GM18951 (cell line): ENCODE data around the gene CELF2.
A peak's percentile ranks its signal among the peaks of the same experiment; 100 is the strongest.
"Not testable (repeated sequence)": the region's sequence is repeated elsewhere in the genome, so short reads cannot be mapped to it uniquely, and the experiment has no call there.

Source experiments
- POLR2A ChIP-seq: IDR thresholded peaks from 4 replicates; pipeline ENCODE4 v1.6.1; 2011; ENCODE audit warnings: mild to moderate bottlenecking; ENCODE audit not compliant: insufficient read length, insufficient read depth; ENCODE audit errors: extremely low read depth
- in situ Hi-C: fragments of 300-500 bp; cut with MboI; formaldehyde crosslinking; loops from one replicate; pipeline ENCODE4 v1.12.0; 2022; ENCODE audit warnings: low sequenced_read_pairs, mixed read lengths, inconsistent platforms; ENCODE audit not compliant: unreplicated experiment

CELF2 gene

DNA sequence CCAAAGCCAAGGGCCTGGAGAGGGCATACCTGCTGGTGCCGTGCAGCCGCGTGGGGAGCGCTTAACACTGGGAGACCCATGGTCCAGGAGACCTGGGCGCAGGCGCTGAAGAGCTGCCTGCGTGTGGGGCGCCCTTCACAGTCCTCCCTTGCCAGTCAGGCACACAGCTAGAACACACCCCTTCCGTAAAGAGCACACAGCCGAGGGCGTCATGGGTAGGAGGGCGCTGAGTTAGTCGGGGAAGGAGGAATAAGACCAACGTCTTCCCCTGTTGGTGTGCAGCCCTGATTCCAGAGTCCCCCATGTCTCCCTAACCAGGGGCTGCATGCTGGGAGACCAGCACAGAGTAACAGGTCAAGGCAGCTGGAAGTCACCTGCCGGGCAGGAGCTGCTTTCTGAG lies 319.8 kb downstream of the CELF2 start:
- in situ Hi-C loops = no loop called here
- peak; percentile 14 for TF ChIP-seq POLR2A

DNA sequence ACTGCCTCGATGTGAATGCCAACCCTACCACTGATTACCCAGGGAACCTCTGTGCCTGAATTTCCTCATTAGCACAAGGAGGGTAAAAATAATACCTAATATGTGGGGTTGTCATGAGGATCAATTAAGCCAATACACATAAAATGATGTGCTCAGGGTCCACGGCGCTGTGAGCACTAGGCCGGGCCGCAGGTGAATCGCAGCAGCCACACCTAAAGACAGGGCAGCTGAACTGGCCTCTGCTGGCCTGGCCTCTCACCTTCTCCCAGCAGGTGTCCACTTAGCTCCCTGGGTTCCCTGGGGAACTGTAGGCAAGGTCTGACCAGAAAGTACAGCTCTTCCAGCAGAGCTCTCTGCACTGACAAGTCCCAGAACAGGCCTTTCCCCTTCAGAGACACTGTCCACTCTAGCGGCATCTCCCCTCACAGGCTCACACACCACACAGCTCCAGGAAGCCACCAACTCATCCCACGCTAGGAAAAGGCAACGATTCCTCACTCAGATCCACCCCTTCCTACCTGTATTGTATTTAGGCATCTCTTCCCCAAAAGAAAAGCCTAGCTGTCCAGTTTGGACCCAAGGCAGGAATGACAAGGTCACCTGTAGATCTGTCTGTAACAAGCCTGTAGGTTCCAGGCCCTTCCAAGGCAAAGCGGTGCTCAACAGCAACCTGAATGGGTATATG lies 320.6 kb downstream of the CELF2 start:
- in situ Hi-C loops = no loop called here
- no peak for TF ChIP-seq POLR2A

DNA sequence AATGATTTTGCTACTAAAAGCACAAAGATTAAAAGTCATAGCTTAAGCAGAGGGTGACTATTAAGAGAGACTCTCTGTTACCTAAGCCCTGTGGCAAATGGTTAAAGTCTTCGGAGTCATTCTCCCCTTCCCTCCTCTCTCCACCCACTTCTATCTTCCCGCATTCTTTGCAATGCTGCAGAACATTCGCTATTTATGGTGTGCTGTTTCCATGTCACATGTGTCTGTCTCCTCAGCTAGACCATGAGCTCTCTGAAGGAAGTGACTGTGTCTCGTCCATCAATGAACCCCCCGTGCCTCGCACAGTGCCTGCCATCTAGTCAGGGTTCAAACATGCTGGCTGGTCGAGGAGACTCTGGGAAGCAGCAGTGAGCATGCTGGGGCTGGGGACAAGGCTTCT lies 321.3 kb downstream of the CELF2 start:
- TF ChIP-seq POLR2A = no peak
- in situ Hi-C loops = no loop called here

DNA sequence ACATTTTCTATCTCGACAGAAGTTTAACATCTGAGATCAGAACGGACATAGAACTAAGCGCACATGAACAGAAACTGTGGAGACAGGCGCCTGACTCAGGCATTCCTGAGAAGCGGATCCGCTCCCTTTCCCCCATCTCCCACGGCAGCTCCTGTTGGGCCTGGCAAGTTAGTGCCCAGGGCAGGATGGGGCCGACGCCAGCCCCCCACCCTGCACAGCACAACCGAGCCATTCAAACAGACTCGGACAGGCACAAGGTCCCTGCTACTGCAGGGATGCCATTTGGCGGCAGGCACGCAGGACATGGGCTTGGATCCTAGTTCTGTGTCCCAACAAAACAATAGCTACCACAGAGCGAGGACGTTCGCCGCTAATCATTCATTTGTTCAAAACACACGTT lies 322.0 kb downstream of the CELF2 start:
- in situ Hi-C loops = no loop called here
- no peak for TF ChIP-seq POLR2A

DNA sequence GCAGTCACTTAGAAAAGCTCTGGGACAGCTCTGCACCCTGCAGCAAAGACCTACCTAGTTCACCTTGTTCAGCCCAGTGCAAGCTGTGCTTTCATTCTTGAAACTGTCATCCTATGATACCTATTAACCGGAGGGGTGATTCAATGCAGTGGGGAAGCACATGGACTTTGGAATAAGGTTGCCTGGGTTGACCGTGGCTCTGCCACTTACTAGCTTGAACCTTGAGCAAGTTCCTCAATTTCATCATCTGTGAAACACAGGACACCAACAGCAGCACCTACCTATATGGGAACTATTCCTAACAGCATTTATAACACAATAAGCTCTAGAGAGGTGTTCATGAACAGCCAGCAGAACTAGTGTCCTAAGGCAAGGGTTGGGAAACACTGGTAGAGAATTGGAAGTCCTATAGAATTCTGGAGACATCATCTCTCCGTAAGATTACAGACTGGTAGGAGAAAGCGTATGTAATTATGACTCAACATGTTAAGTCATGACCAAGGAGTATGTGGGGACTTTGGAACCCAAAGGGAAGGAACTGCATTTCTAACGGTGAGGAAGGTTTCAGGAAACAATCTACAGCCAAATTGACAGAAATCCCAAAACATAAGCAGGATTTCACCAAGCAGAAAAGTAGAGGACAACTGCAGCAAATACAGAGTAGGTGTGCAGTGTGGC lies 323.8 kb downstream of the CELF2 start:
- TF ChIP-seq POLR2A = no peak
- in situ Hi-C loops = no loop called here

DNA sequence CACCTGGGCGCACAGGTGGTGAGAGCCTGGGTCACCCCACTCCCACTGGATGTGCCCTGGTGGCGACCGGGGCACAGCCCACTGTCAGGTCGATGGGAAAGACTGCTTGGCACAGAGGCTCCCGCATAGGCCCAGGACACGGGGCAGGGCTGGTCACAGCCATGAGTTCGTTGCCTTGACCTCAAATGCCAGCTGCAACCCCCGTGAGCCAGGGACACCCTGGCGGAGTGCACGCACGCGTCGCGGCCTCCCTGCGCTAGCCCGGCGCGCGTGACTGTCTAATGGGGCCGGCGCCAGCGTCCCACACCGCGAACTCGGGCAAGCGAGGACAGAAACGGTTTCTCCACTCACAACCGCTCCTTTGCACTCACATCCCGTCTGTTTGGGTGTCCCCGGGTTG lies 326.4 kb downstream of the CELF2 start:
- in situ Hi-C loops = no loop called here

DNA sequence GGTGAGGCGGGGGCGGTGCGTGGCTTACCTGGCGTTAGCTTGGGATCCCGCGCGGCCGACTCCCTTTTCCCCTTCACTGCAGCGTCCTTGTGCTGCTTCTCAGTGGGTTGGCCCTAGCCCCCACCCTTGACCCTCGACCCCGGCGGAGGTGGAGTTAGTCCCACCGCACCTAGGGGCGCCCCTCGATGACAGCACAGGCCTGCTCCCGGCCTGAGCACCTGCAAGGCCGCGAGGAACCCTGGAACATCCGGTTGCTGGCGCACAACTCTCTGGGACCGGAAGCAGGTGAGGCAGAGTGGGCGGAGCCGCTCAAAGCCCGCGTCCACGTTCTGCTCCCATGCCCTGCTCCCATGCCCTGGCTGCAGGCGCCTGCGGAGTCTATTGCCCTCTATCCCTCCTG lies 326.9 kb downstream of the CELF2 start:
- in situ Hi-C loops = no loop called here
- TF ChIP-seq POLR2A = no peak

More for the DNA sequence above, 326.4 kb downstream of the CELF2 start:
- no peak for TF ChIP-seq POLR2A

DNA sequence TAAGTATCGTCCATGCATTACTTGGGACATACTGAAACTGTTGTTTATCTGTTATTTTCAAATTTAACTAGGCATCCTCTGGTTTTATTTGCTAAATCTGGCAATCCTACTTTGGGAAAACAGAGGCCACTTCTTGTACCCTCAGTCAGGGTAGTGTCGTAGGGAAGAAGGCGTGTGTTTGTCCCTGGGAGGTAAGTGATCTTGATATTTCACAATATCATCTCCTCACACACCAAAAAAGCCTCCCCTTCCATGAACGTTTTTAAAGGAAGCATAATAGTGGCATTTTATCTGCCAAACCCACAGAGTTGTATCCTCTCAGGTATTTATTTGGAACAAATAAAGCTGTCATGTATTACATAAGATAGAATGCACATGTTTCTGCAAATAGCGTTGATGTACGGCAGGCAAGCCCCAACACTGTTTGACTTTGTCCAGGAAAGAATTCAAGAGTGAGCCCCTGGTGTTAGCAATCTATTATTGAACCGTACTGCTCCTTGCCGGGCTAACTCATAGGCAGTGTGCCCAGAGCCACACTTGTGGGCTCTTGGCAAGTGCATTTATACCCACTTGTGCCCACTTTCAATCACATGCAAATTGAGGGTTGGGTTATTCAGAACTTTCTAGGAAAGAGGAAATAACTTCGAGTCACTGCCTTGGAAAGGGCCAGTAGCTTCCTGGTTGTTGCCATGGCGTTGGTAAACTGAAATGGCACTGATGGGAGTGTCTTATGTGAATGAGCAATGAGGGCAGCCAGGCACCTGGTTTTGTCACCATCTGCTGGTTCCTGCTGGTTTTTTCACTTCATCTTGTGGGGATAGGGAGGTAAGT lies 327.8 kb downstream of the CELF2 start:
- no peak for TF ChIP-seq POLR2A
- in situ Hi-C loops = no loop called here

DNA sequence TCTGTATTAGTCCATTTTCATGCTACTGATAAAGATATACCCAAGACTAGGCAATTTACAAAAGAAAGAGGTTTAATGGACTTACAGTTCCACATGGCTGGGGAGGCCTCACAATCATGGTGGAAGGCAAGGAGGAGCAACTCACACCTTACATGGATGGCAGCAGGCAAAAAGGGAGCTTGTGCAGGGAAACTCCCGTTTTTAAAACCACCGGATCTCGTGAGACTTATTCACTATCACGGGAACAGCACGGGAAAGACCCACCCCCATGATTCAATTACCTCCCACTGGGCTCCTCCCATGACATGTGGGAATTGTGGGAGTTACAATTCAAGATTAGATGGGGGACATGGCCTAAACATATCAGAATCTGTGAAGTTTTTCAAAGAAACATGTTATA lies 329.9 kb downstream of the CELF2 start:
- in situ Hi-C loops = not testable (repeated sequence)

DNA sequence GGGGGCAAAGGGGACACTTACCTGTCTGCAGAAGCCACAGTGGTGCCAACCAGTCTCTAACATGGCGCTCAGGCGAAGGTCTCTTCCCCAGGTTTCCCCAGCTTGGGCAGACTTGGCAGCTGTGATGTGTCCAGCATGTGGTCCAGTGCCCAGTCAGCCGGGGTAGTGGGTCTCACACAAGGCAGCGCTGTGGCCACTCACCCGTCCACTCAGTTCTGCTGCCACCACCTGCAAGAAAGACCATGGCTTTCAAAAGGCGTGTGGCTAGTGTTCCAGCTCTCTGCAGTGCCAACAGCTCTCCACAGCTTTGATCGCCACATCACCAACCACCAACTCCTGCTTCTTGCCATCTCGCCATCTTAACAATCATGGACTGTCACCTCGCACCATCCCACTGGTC lies 334.1 kb downstream of the CELF2 start:
- TF ChIP-seq POLR2A = no peak
- in situ Hi-C loops = no loop called here

DNA sequence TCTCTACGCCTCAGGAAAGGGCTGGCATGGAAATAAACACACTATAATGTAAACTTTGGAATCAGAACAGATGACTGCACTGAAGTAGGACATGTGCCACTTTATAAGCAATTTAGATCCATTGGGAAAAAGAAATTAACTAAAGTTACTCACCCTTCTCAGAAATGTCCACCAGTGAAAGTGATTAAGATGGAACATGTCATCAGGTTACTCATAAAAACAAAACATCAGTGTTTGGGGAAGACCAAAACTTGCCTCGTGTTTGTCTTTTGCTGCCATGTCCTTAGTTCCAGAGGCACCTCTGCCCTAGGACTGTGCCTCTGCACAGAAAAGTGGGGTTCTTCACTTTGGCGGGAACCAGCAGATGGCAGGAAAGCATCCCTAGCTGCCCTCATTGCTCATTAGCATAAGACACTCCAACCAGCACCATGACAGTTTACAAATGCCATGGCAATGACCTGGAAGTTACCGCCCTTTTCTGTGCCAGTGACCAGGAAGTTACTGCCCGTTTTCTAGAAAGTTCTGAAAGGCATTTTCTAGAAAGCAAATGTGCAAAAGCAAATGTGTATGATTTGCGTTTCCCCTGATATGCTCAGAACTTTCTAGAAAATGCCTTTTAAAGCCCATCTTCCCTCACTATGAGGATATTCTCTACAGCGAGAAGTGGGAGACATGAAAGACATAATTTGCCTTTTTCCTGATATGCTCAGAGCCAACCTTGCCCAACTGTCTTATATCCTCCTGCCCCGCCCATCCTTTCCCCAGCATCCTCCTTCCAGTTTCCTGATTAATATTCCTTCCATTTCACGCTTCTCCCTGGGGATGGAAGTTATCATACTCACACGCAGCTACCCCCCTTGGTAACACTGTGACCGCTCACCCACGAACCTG lies 335.6 kb downstream of the CELF2 start:
- in situ Hi-C loops = no loop called here
- no peak for TF ChIP-seq POLR2A

DNA sequence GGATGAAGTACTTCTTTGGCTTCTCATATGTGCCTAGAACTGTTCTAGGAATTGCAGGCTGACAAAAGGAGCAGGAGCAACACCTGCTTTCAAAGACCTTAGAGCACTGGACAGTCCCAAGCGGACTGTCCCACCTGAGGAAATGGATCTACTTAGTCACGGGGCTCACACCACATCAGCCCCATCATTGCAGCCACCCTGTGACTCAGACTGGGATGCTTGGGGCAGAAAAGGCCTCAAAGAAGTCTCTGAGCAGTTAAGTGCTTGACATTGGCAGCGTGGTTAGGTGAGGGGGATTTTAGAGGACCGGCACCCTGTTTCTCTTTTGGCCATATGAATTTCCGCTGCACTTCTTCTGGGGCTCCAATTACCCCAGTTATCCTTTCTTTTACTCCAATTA lies 337.2 kb downstream of the CELF2 start:
- no peak for TF ChIP-seq POLR2A
- in situ Hi-C loops = no loop called here

DNA sequence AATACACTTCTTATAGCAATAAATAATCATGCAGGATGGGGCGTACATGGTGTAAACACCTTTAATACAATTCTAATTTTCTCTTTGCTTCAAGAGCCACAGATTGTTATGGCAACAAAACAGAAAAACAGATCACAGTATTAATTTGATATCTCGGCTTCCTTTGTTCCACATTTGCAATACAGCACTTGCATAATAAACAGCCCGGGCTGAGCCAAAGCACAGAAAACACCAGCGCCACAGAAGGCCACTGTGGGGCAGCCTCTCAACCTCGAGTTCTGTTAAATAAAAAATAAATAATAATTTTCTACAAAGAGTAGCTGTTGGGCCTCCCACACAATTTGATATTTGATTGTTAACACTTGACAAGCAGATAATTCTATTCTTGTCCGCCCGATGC lies 337.9 kb downstream of the CELF2 start:
- in situ Hi-C loops = no loop called here
- no peak for TF ChIP-seq POLR2A
